GM19467 (cell line): ENCODE data around the gene KBTBD13.

Experiments used
- ATAC-seq: cut with Tn5 transposase; IDR thresholded peaks from one replicate; pipeline ENCODE4 v1.9.1; 2021; ENCODE audit warnings: mild to moderate bottlenecking, moderate library complexity; ENCODE audit not compliant: unreplicated experiment

The KBTBD13 gene

GRCh38 chr15:65050270-65050669, 26.3 kb upstream of the KBTBD13 start:
- ATAC-seq = no peak

GRCh38 chr15:65051266-65051665, 25.3 kb upstream of the KBTBD13 start:
- ATAC-seq = no peak

GRCh38 chr15:65052956-65053355, 23.6 kb upstream of the KBTBD13 start:
- no peak for ATAC-seq

DNA sequence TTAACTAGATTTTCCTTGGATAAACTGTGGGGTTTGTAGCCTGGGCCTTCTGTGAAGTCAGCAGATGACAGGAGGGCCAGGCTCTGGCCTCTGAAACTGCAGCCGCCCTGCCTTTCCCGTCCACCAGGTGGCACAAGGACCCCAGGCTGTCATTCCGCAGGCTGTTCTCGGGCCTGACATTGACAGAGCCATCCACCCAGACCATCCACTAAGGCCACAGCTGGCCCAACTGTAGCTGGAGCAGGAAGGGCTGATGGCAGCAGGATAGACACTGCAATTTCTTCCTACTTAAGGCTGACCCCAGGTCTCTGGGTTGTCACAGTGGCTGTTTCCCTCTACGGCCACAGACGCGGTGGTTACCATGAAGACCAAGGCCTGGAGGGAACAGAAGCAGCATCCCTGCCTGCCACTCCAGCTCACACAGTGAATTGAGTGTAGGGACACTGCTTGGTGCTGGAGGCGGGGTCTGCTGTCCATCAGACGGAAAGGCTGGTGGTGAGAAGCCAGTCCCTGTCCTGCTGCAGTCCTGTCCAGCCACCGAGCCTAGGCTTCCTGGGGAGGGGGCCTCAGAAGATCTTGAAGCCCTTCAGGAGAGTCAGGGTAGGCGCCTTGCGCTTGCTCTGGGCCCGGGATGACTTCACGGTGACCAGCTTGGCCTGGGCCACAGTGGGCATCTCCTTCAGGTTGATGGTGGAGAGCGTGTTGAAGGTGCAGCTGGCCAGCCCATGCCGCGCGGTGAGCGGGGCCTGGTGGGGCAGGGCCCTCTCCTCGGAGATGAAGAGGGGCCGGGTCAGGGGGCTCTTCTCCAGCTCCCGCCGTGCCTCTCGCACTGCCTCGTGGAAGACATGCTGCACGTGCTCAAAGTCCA, 22.0 kb upstream of the KBTBD13 start:
- ATAC-seq = no peak

DNA sequence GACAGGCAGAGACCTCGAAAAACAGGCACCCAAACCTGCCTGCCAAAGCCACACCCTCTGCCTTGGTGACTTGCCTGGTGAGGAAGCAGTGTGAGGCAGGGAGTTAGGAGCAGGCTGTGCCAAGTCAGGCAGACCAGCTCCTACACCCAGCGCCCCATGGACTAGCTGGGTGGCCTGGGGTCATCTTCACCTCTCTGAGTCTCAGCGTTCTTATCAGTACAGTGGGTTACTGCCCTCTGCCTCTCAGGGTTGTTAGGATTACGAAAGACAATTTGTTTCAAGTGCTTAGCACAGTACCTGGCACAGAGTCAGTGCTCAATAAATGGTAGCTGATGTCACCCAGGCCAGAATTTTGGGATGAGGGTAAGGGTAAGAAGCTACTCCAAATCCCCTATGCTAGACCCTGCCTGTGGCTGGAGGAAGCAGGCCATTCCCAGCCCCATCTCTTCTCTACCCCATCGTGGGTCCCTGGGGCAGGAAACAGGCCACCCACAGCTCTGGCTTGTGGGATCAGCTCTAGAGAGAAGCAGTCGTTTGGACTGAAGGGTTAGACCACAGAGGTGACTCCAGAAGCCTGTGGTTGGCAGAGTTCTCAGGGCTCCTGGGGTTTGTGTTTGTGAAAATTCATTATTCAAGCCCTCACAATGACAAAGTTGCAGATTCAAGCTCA, 21.2 kb upstream of the KBTBD13 start:
- no peak for ATAC-seq

- no peak for ATAC-seq
Observed at GRCh38 chr15:65056106-65056505, 20.4 kb upstream of the KBTBD13 start.

GRCh38 chr15:65056868-65057548, 19.5 kb upstream of the KBTBD13 start:
- no peak for ATAC-seq

DNA sequence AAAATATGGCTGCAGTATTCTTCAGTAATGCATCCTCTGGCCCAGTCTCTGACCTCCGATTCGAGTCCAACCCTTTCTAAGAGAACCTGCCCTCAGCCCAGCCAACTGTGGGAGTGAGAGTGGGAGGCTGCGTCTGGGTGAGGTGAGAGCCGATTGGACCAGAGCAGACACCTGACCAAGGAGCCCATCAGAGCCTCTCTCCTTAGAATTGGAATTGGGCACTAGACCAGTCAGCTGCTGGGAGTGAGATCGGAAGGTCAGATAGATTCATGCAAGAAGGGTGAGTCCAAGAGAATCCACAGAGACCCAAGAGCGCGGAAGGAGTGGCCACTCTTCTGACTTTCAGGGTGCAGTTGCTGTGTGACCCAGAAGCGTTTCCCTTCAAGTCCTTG, 19.0 kb upstream of the KBTBD13 start:
- no peak for ATAC-seq

GRCh38 chr15:65058394-65059368, 17.9 kb upstream of the KBTBD13 start:
- ATAC-seq = no peak

DNA sequence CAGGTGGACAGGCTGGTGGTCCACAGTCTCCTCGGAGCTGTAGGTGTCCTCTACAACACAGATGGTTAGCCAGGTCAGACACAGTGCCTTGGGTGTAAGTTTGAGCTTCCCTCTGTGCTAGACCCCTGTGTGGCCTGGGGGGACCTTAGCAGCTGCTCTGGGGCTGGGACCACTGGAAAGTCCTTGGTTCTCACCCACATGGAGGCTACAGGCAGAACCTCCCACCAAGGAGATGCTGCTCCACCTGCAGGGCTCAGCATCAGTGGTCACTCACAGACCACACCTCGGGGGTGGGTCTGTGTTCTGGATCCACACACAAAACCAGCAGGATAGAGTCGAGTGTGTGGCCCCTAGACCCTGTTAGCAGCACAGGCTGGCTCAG, 17.2 kb upstream of the KBTBD13 start:
- ATAC-seq = no peak

- no peak for ATAC-seq
Observed at GRCh38 chr15:65059931-65060596, 16.5 kb upstream of the KBTBD13 start.

- no peak for ATAC-seq
Observed at GRCh38 chr15:65060641-65061397, 15.7 kb upstream of the KBTBD13 start.

GRCh38 chr15:65062061-65062460, 14.5 kb upstream of the KBTBD13 start:
- no peak for ATAC-seq

- no peak for ATAC-seq
Observed at GRCh38 chr15:65062726-65063125, 13.8 kb upstream of the KBTBD13 start.

DNA sequence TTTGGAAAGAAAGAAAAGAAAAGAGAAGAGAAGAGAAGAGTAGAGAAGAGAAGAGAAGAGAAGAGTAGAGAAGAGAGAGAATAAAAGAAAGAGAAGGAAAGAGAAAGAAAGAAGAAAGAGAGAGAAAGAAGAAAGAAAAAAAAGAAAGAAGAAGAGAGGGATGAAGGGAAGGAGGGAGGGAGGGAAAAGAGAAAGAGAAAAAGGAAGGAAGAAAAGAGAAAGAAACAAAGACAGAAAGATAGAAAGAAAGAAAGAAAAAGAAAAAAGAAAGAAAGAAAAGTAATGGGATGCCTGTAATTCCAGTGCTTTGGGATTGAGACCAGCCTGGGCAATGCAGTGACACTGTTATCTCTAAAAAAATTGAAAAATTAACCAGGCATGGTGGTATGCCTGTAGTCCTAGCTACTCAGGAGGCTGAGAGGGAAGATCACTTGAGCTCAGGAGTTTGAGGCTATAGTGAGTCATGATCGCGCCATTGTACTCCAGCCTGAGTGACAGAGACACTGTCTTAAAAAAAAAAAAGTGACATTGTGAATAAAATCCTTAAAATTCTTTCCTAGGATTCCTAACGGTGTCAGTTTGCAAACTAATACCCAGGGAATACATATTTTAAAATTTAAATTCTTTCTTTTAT, 10.4 kb upstream of the KBTBD13 start:
- no peak for ATAC-seq

- ATAC-seq = no peak
Observed at GRCh38 chr15:65066635-65067316, 9.8 kb upstream of the KBTBD13 start.

DNA sequence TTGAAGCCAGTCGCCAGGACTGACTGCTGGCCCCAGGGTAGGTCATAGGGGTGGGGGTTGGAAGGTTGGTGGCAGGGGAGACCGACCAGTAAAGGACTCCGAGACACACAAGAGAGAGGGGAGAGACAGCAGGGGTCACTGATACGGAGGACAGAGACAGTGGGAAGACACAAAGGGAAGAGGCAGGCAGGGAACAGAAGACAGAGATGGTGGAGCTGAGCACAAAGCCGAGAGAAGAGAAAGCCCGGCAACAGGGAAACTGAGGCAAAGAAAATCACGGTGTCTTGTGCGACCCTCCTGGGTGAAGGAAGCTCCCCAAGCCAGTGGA, 9.3 kb upstream of the KBTBD13 start:
- no peak for ATAC-seq

DNA sequence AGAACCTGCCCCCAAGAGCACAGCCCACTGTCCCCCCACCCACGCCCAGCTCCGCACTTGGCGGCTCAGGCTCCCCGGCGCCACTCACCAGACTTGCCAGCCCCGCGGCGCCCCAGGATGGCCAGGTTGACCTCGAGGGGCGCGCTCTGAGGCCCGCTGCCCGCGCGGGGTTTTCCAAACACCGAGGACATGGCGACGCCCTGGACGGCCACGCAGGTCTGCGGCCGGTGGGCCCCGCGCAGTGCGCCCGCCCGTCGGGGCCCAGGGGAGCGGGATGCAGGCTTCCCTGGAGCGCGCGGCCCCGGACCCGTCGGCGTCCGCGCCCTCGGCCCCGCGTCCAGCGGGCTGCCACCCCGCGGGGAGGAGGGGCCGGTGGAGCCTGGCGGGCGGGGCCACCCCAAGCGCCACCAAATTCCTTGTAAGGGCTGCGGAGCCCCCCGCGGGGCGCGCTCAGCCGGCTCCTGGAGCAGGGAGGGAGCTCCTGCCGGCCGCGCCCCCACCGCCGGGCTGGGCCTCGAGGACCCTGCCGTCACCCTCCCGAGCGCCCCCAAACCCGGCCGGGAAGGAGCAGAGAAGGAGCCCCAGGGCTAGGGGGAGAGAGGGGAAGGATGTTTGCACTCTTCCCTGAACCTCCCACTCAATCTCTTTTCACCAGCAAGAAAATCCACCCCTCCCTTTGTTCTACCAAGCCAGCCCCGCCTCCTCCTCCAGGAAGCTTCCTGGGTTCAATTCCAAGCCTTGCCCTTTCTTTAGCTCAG, 8.7 kb upstream of the KBTBD13 start, which contains the start of gene RASL12:
RASL12 (minus strand) TSS at position 347 of the 758 bp plus-strand sequence; CDS start at position 191, 156 bp downstream.
- no peak for ATAC-seq
